HepG2 (cell line): ENCODE data around the gene SPRR2F.

Experiments
- CTCF ChIP-seq: sonication (generic); formaldehyde crosslinking; IDR thresholded peaks from 2 replicates; pipeline ENCODE4 v1.5.0; 2020; ENCODE audit warnings: mild to moderate bottlenecking, missing genetic modification reagents, moderate library complexity
- MLXIP ChIP-seq: sonication (generic); formaldehyde crosslinking; IDR thresholded peaks from 2 replicates; pipeline ENCODE4 v1.9.0; 2021; ENCODE audit warnings: missing genetic modification reagents, borderline replicate concordance
- NFAT5 ChIP-seq: sonication (generic); formaldehyde crosslinking; IDR thresholded peaks from 2 replicates; pipeline ENCODE4 v1.4.0; 2020; ENCODE audit warnings: missing genetic modification reagents
- POLR2A ChIP-seq, 2 experiments: IDR thresholded peaks; 2 replicates each; pipeline ENCODE4 v1.6.1; 2011; ENCODE audit warnings: low read depth in 2 of 2, low read length in 2 of 2, mild to moderate bottlenecking in 1 of 2, moderate library complexity in 1 of 2; ENCODE audit not compliant: insufficient read depth in 1 of 2
- RNF2 ChIP-seq: fragments of 450-650 bp; conservative IDR thresholded peaks from 2 replicates; pipeline ENCODE4 v1.6.1; 2016; ENCODE audit warnings: low read depth
- TBL1XR1 ChIP-seq: fragments of 150-350 bp; IDR thresholded peaks from 2 replicates; pipeline ENCODE4 v1.6.1; 2014; ENCODE audit warnings: borderline replicate concordance, low read length; ENCODE audit not compliant: partially characterized antibody
- USF2 ChIP-seq, 2 experiments: sonication (generic) in 1 of 2; formaldehyde crosslinking in 1 of 2; IDR thresholded peaks; 2 replicates each; pipeline versions ENCODE4 v1.5.1 to v1.6.1; 2011 to 2020; ENCODE audit warnings: borderline replicate concordance in 1 of 2, low read depth in 1 of 2, low read length in 1 of 2, mild to moderate bottlenecking in 1 of 2, missing genetic modification reagents in 1 of 2, moderate library complexity in 1 of 2

GRCh38 chr1:153141377-153141776 lies 28.1 kb upstream of the SPRR2F start:
- TF ChIP-seq POLR2A (IDR thresholded peaks at IDR 0.05; ENCODE audit: insufficient read depth in 1 of 2, low read depth in 2 of 2, low read length in 2 of 2) (no peak), RNF2 (no peak), NFAT5 (CRISPR knock-in tag) (no peak), MLXIP (no peak), TBL1XR1 (no peak), CTCF (CRISPR knock-in tag) (no peak), USF2 (IDR thresholded peaks at IDR 0.05; ENCODE audit: low read depth, low read length) (no peak), USF2 (CRISPR knock-in tag; IDR thresholded peaks at IDR 0.05; ENCODE audit: borderline replicate concordance) (no peak)
